ENCODE measurements around the gene WDR64. TPM values are rescaled to one million over a fixed set of nuclear protein-coding genes. Genes with fewer than 3 reads are reported as not detected.

The WDR64 gene
- total and polyA plus RNA-seq, 2 of the 4 experiments (the other 2 are of a cell fraction), result not detected

DNA sequence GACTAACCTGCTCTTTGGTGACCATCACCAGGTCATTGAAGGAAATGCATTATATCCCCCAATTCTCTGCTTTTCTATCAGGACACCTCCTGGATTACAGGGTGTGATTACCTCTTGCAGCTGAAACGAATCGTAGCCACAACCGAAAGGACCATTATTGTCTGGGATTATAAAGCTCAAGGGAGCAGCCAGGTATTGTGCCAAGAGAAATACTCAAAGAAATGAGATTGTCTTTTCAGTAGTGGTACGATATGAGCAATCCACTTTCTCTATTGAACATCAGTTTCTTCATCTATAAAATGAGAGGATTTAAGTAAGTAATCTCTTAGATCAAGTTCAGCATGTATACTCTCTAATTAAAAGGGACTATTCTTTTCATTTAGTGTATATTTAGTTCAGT, 27.3 kb downstream of the WDR64 start:
- Histone ChIP-seq H4K8ac (ENCODE audit: low read depth in 2 of 2, low read length in 2 of 2) (no peak overlapping the region), H3K79me1 (ENCODE audit: low read depth in 1 of 2, low read length in 2 of 2) (no peaks in the 10 kb centered on the region), H2AK5ac (ENCODE audit: low read depth, low read length) (no peak overlapping the region), H3K23ac (ENCODE audit: low read depth, low read length) (no peak overlapping the region), H3K14ac (replicated peaks; ENCODE audit: low read depth, low read length) (no peak overlapping the region), H4K5ac (ENCODE audit: low read depth, low read length) (no peak overlapping the region), H2BK15ac (ENCODE audit: low read depth, low read length) (no peak overlapping the region), H3K56ac (ENCODE audit: extremely low read depth, insufficient read depth, low read length) (no peak overlapping the region), H3K18ac (ENCODE audit: low read depth, low read length) (no peak overlapping the region), H3K9me3 (ENCODE audit: control insufficient read depth, insufficient read depth, low read length) (no peaks in the 10 kb centered on the region), H2AK9ac (replicated peaks; ENCODE audit: low read depth, low read length, poor library complexity) (no peak overlapping the region), H2BK20ac (ENCODE audit: low read depth, low read length) (no peak overlapping the region), H3K36me3 (ENCODE audit: control insufficient read depth, insufficient read depth, low read length) (no peaks in the 10 kb centered on the region), H3K27me3 (ENCODE audit: control insufficient read depth, insufficient read depth, low read length) (peaks cover 2% of the 10 kb centered on the region; the same call in 1 of the 2 replicates), H3K4me2 (ENCODE audit: low read depth, low read length) (no peak overlapping the region), H3K9me1 (ENCODE audit: insufficient read depth, low read length) (no peaks in the 10 kb centered on the region), H4K91ac (ENCODE audit: insufficient read depth, low read depth, low read length) (no peak overlapping the region), H3K27ac (ENCODE audit: insufficient read depth, low read length) (no peak overlapping the region), H3K4ac (ENCODE audit: low read depth, low read length) (no peak overlapping the region), H3K4me1 (ENCODE audit: control insufficient read depth, insufficient read depth, low read length) (no peaks in the 10 kb centered on the region), H2BK5ac (ENCODE audit: low read depth, low read length, poor library complexity, severe bottlenecking) (no peak overlapping the region), H3K4me3 (ENCODE audit: insufficient read depth, low read depth, low read length) (no peak overlapping the region), H2AFZ (replicated peaks; ENCODE audit: low read length, poor library complexity) (no peak overlapping the region), H3K9ac (ENCODE audit: low read depth, low read length) (no peak overlapping the region), H4K20me1 (ENCODE audit: insufficient read depth, low read length) (no peaks in the 10 kb centered on the region), H2BK120ac (ENCODE audit: low read depth, low read length) (no peak overlapping the region)
- dilution Hi-C loops (cut with HindIII; ENCODE audit: low sequenced_read_pairs, unreplicated experiment), result no loop called here
- BruUV-seq (replicated peaks), result no TSS peak
- TF ChIP-seq RAD21 (IDR thresholded peaks at IDR 0.05; ENCODE audit: low read length) (no peak), RFX5 (IDR thresholded peaks at IDR 0.05; ENCODE audit: low read depth, low read length) (no peak), SMC3 (IDR thresholded peaks at IDR 0.05; ENCODE audit: low read depth, low read length) (no peak), BHLHE40 (IDR thresholded peaks at IDR 0.05; ENCODE audit: low read depth, low read length) (no peak), NFE2L2 (IDR thresholded peaks at IDR 0.05; ENCODE audit: low read depth, low read length) (no peak), MAFK (IDR thresholded peaks at IDR 0.05; ENCODE audit: low read depth, low read length) (no peak), RCOR1 (IDR thresholded peaks at IDR 0.05; ENCODE audit: insufficient replicate concordance, low read length) (no peak), USF2 (IDR thresholded peaks at IDR 0.05; ENCODE audit: low read depth, low read length) (no peak), MAZ (IDR thresholded peaks at IDR 0.05; ENCODE audit: borderline replicate concordance, low read depth, low read length) (no peak), MXI1 (IDR thresholded peaks at IDR 0.05; ENCODE audit: borderline replicate concordance, low read depth, low read length) (no peak), CEBPB (IDR thresholded peaks at IDR 0.05; ENCODE audit: low read depth, low read length) (no peak), CHD1 (IDR thresholded peaks at IDR 0.05; ENCODE audit: low read depth, low read length) (no peak), FOS (IDR thresholded peaks at IDR 0.05; ENCODE audit: low read depth, low read length) (no peak), POLR2A (IDR thresholded peaks at IDR 0.05; ENCODE audit: low read depth, low read length) (no peak)
- TF ChIP-seq, protein P1, sequence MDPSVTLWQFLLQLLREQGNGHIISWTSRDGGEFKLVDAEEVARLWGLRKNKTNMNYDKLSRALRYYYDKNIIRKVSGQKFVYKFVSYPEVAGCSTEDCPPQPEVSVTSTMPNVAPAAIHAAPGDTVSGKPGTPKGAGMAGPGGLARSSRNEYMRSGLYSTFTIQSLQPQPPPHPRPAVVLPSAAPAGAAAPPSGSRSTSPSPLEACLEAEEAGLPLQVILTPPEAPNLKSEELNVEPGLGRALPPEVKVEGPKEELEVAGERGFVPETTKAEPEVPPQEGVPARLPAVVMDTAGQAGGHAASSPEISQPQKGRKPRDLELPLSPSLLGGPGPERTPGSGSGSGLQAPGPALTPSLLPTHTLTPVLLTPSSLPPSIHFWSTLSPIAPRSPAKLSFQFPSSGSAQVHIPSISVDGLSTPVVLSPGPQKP (IDR thresholded peaks at IDR 0.05; ENCODE audit: borderline replicate concordance, low read depth, low read length), result no peak
- TF ChIP-seq, protein P2, sequence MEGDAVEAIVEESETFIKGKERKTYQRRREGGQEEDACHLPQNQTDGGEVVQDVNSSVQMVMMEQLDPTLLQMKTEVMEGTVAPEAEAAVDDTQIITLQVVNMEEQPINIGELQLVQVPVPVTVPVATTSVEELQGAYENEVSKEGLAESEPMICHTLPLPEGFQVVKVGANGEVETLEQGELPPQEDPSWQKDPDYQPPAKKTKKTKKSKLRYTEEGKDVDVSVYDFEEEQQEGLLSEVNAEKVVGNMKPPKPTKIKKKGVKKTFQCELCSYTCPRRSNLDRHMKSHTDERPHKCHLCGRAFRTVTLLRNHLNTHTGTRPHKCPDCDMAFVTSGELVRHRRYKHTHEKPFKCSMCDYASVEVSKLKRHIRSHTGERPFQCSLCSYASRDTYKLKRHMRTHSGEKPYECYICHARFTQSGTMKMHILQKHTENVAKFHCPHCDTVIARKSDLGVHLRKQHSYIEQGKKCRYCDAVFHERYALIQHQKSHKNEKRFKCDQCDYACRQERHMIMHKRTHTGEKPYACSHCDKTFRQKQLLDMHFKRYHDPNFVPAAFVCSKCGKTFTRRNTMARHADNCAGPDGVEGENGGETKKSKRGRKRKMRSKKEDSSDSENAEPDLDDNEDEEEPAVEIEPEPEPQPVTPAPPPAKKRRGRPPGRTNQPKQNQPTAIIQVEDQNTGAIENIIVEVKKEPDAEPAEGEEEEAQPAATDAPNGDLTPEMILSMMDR (conservative IDR thresholded peaks at IDR 0.05; ENCODE audit: low read depth, low read length), result no peak
- intact Hi-C loops (cut with micrococcal nuclease), result no loop called here
- in situ Hi-C loops (cut with MboI; ENCODE audit: low sequenced_read_pairs), result no loop called here
- DNase-seq (no peak), ATAC-seq (ENCODE audit: low read depth) (no peak)
- ChIA-PET CTCF (interaction anchor here (0.7 kb wide), 1 partner anchor 9 kb away, joined by 4 read pairs; no protein-coding TSS in a partner anchor), POLR2A (ENCODE audit: unreplicated experiment) (no interaction called here)
- no CpG with 5 or more reads among the region's 4 CpGs for WGBS, 2 experiments (ENCODE audit: extremely low coverage in 2 of 2, insufficient read length in 1 of 2)
